Suprapubic skin (tissue), 4 donors: ENCODE results near the gene ADCYAP1R1. TPM values are rescaled to one million over a fixed set of nuclear protein-coding genes. Genes with fewer than 3 reads are reported as not detected.
"Not testable (repeated sequence)": the region's sequence is repeated elsewhere in the genome, so short reads cannot be mapped to it uniquely, and the experiment has no call there.

Experiments
- DNase-seq, 2 donors: peaks; one replicate each; pipeline ENCODE4 v3.0.0-alpha.2; 2019; ENCODE audit warnings: low spot score in 2 of 2
- H3K27ac ChIP-seq: fragments of 200-600 bp; sonication (generic); one replicate; pipeline ENCODE4 v1.5.1; 2019
- H3K27me3 ChIP-seq: fragments of 200-600 bp; sonication (generic); one replicate; pipeline ENCODE4 v1.5.1; 2019
- H3K36me3 ChIP-seq: fragments of 200-600 bp; sonication (generic); one replicate; pipeline ENCODE4 v1.5.1; 2019
- H3K4me1 ChIP-seq: fragments of 200-600 bp; sonication (generic); one replicate; pipeline ENCODE4 v1.5.1; 2019
- H3K4me3 ChIP-seq: fragments of 200-600 bp; sonication (generic); one replicate; pipeline ENCODE4 v1.5.1; 2019; ENCODE audit warnings: mild to moderate bottlenecking
- H3K9me3 ChIP-seq: fragments of 200-600 bp; sonication (generic); one replicate; pipeline ENCODE4 v1.5.1; 2019
- CTCF ChIP-seq, 2 donors: fragments of 200-600 bp in 1 of 2; fragments of 450-650 bp in 1 of 2; sonication (generic) in 1 of 2; IDR thresholded peaks; one replicate each; pipeline ENCODE4 v1.5.1; 2016 to 2019; ENCODE audit warnings: antibody characterized with exemption in 2 of 2, mild to moderate bottlenecking in 1 of 2, moderate library complexity in 1 of 2
- EP300 ChIP-seq: sonication (generic); formaldehyde crosslinking; IDR thresholded peaks from one replicate; pipeline ENCODE4 v1.6.1; 2017; ENCODE audit warnings: antibody characterized with exemption
- POLR2A ChIP-seq, 2 donors: fragments of 450-650 bp; IDR thresholded peaks; one replicate each; pipeline ENCODE4 v1.6.1; 2017; ENCODE audit warnings: antibody characterized with exemption in 2 of 2, mild to moderate bottlenecking in 2 of 2, moderate library complexity in 2 of 2
- POLR2AphosphoS5 ChIP-seq, 3 donors: sonication (generic); formaldehyde crosslinking; IDR thresholded peaks; one replicate each; pipeline ENCODE4 v1.6.1; 2017; ENCODE audit warnings: antibody characterized with exemption in 3 of 3
- WGBS: methylation state at CpG from one replicate; pipeline ENCODE4 v1.1.5; 2018; 5-methylcytosine and 5-hydroxymethylcytosine counted together
- total RNA-seq, 4 donors: library from RNA; depleted of rRNA; stranded (reverse); fragments of >200 nt; gene quantifications; one replicate each; pipeline ENCODE4 v1.1.0, GENCODE V29; 2016

Gene ADCYAP1R1
- total RNA-seq, 4 donors from 2014 or later = 0.64 to 6.7 (median 1.1) TPM

- H3K36me3 ChIP-seq = no peaks in the 10 kb centered on the region
- no peak for DNase-seq
- H3K27me3 ChIP-seq = no peaks in the 10 kb centered on the region
- no peaks in the 10 kb centered on the region for H3K9me3 ChIP-seq
- H3K4me1 ChIP-seq = no peaks in the 10 kb centered on the region
- no peak overlapping the region for H3K4me3 ChIP-seq
- no peak overlapping the region for H3K27ac ChIP-seq
- 81% methylated on average over 7 of the region's 7 CpGs for WGBS
- no peak for TF ChIP-seq CTCF (IDR thresholded peaks at IDR 0.05)
- TF ChIP-seq POLR2AphosphoS5 (IDR thresholded peaks at IDR 0.05) = no peak
- TF ChIP-seq EP300 = no peak
- TF ChIP-seq POLR2A (IDR thresholded peaks at IDR 0.05) = no peak
Measured at GRCh38 chr7:31137234-31137633, 85.1 kb downstream of the ADCYAP1R1 start.

DNA sequence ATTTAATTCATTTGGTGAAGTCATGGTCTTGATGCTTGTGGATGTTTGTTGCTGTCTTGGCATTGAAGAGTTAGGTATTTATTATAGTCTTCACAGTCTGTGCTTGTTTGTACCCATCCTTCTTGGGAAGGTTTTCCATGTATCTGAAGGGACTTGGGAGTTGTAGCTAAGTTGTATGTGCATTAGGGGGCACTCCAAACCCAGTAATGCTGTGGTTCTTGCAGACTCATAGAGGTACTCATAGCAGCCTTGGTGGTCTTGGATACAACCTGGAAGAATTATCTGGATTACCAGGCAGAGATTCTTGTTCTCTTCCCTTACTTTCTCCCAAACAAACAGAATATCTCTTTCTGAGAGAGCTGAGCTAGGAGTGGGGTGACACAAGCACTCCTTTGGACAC lies 93.2 kb downstream of the ADCYAP1R1 start:
- Histone ChIP-seq H3K4me1 (no peaks in the 10 kb centered on the region), H3K4me3 (no peak overlapping the region), H3K27ac (no peak overlapping the region), H3K36me3 (no peaks in the 10 kb centered on the region), H3K27me3 (peaks cover 18% of the 10 kb centered on the region), H3K9me3 (no peaks in the 10 kb centered on the region)
- TF ChIP-seq POLR2AphosphoS5 (IDR thresholded peaks at IDR 0.05) (no peak), EP300 (no peak), POLR2A (IDR thresholded peaks at IDR 0.05) (no peak), CTCF (IDR thresholded peaks at IDR 0.05) (no peak)
- DNase-seq = no peak

GRCh38 chr7:31146030-31146429 lies 93.9 kb downstream of the ADCYAP1R1 start:
- TF ChIP-seq POLR2AphosphoS5 (IDR thresholded peaks at IDR 0.05) (no peak), CTCF (IDR thresholded peaks at IDR 0.05) (no peak), EP300 (no peak)
- no peak overlapping the region for H3K4me3 ChIP-seq
- DNase-seq = no peak
- no peaks in the 10 kb centered on the region for H3K9me3 ChIP-seq
- no peak overlapping the region for H3K27ac ChIP-seq
- peaks cover 18% of the 10 kb centered on the region for H3K27me3 ChIP-seq
- no peaks in the 10 kb centered on the region for H3K4me1 ChIP-seq
- no peaks in the 10 kb centered on the region for H3K36me3 ChIP-seq
- WGBS = 40% methylated on average over 1 of the region's 1 CpG

GRCh38 chr7:31146538-31146937 lies 94.4 kb downstream of the ADCYAP1R1 start:
- no peaks in the 10 kb centered on the region for H3K4me1 ChIP-seq
- no peak for DNase-seq
- no peak overlapping the region for H3K4me3 ChIP-seq
- H3K27me3 ChIP-seq = peaks cover 18% of the 10 kb centered on the region
- H3K36me3 ChIP-seq = no peaks in the 10 kb centered on the region
- TF ChIP-seq EP300 (no peak), POLR2A (IDR thresholded peaks at IDR 0.05) (no peak), POLR2AphosphoS5 (IDR thresholded peaks at IDR 0.05) (no peak), CTCF (IDR thresholded peaks at IDR 0.05) (no peak)
- 86% methylated on average over 2 of the region's 4 CpGs for WGBS
- no peak overlapping the region for H3K27ac ChIP-seq
- H3K9me3 ChIP-seq = no peaks in the 10 kb centered on the region

DNA sequence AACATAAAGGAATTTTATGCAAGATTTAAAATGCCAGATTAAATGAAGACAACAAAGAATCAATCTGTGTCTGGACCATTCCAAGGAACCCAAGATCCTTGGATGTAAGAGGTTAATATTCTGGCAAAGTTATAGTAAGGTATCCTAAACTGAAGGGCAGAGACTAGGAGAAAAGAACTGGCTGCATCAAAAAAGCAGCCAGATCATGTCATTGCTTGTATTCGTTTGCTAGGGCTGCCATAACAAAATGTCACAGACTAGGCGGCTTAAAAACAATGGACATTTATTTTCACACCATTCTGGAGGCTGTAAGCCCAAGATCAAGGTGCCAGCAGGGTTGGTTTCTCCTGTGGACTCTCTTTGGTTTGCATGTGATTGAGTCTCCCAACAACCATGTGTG lies 99.7 kb downstream of the ADCYAP1R1 start:
- Histone ChIP-seq H3K27me3 (peaks cover 1% of the 10 kb centered on the region), H3K27ac (no peak overlapping the region), H3K36me3 (no peaks in the 10 kb centered on the region), H3K4me3 (no peak overlapping the region), H3K4me1 (no peaks in the 10 kb centered on the region), H3K9me3 (peaks cover 4% of the 10 kb centered on the region)
- TF ChIP-seq EP300 = no peak
- TF ChIP-seq POLR2AphosphoS5 (IDR thresholded peaks at IDR 0.05) = no peak
- no peak for TF ChIP-seq POLR2A (IDR thresholded peaks at IDR 0.05)
- no peak for TF ChIP-seq CTCF (IDR thresholded peaks at IDR 0.05)
- WGBS = 78% methylated on average over 2 of the region's 2 CpGs
- no peak for DNase-seq

DNA sequence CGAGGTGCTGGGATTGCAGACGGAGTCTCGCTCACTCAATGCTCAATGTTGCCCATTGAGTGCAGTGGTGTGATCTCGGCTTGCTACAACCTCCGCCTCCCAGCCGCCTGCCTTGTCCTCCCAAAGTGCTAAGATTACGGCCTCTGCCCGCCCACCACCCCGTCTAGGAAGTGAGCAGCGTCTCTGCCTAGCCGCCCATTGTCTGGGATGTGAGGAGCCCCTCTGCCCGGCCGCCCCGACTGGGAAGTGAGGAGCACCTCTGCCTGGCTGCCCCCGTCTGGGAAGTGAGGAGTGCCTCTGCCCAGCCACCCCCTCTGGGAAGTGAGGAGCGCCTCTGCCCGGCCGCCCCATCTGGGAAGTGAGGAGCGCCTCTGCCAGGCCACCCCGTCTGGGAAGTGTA lies 101.2 kb downstream of the ADCYAP1R1 start:
- not testable (repeated sequence) for DNase-seq, H3K27ac ChIP-seq, H3K36me3 ChIP-seq, H3K4me1 ChIP-seq, H3K4me3 ChIP-seq, H3K27me3 ChIP-seq, H3K9me3 ChIP-seq
- 96% methylated on average over 8 of the region's 20 CpGs for WGBS
